HCT116 (cell line): ENCODE measurements around the gene THRB. TPM values are rescaled to one million over a fixed set of nuclear protein-coding genes. Genes with fewer than 3 reads are reported as not detected.

Experiments used
- ATAC-seq: fragments of 200-7000 bp; cut with Tn5 transposase; 2 replicates; pipeline ENCODE4 v1.9.1; 2020; ENCODE audit warnings: mild to moderate bottlenecking, moderate library complexity
- BruUV-seq: library from RNA; stranded (reverse); fragments of 400-500 nt; replicated peaks from 2 replicates; lab custom pipeline; 2021; lab: Mats Ljungman, UMichigan
- CTCF ChIA-PET: fragments of 300-600 bp; sonication (Branson Sonifier 250); formaldehyde crosslinking; loops from one replicate; lab custom pipeline; 2021; ENCODE audit warnings: antibody characterized with exemption; lab: Charles Lee
- POLR2A ChIA-PET: fragments of 300-600, 350-600 bp; sonication (Branson Sonifier 250); formaldehyde crosslinking; loops from one replicate; lab custom pipeline; 2021; ENCODE audit warnings: antibody characterized with exemption; lab: Charles Lee
- RAD21 ChIA-PET, 2 experiments: fragments of 300-600 bp; sonication (Branson Sonifier 250); formaldehyde crosslinking; loops; one replicate each; lab custom pipeline; 2023; ENCODE audit warnings: low total read pairs in 2 of 2; ENCODE audit not compliant: uncharacterized antibody in 2 of 2, unreplicated experiment in 2 of 2, low non-redundant PET in 1 of 2; lab: Charles Lee
- DNase-seq: peaks from one replicate; pipeline ENCODE4 v3.0.0-alpha.2; 2010; ENCODE audit warnings: low read depth, low spot score
- H2AFZ ChIP-seq: fragments of 200-600 bp; shearing (Covaris generic), sonication (generic); 2 replicates; pipeline ENCODE4 v1.6.1; 2017; ENCODE audit warnings: low read depth, mixed run types, mixed read lengths, antibody characterized with exemption, low read length; ENCODE audit not compliant: poor library complexity, severe bottlenecking
- H3K27ac ChIP-seq: 2 replicates; pipeline ENCODE4 v1.5.1; 2012; ENCODE audit warnings: low read depth, low read length
- H3K27me3 ChIP-seq: fragments of 200-600 bp; sonication (generic); 2 replicates; pipeline ENCODE4 v1.6.1; 2016; ENCODE audit warnings: mixed run types, low read length, mixed read lengths; ENCODE audit not compliant: insufficient read depth
- H3K36me3 ChIP-seq, 2 experiments: fragments of 200-500 bp in 1 of 2; fragments of 200-600 bp in 1 of 2; sonication (Bioruptor generic) in 1 of 2; sonication (generic) in 1 of 2; 2 replicates each; pipeline versions ENCODE4 v1.5.1 to v1.6.1; 2014 to 2016; ENCODE audit warnings: low read length in 2 of 2, inconsistent platforms in 1 of 2, mixed read lengths in 1 of 2, mixed run types in 1 of 2; ENCODE audit not compliant: insufficient read depth in 2 of 2, control insufficient read depth in 1 of 2
- H3K4me1 ChIP-seq, 2 experiments: fragments of 200-600 bp in 1 of 2; sonication (generic) in 1 of 2; 2 replicates each; pipeline versions ENCODE4 v1.5.1 to v1.6.1; 2012 to 2017; ENCODE audit warnings: low read length in 2 of 2, inconsistent platforms in 1 of 2, mild to moderate bottlenecking in 1 of 2, mixed read lengths in 1 of 2, mixed run types in 1 of 2, moderate library complexity in 1 of 2; ENCODE audit not compliant: insufficient read depth in 2 of 2, control insufficient read depth in 1 of 2
- H3K4me2 ChIP-seq: fragments of 200-600 bp; sonication (generic); 2 replicates; pipeline ENCODE4 v1.6.1; 2017; ENCODE audit warnings: mixed run types, low read length, mixed read lengths
- H3K4me3 ChIP-seq, 2 experiments: fragments of 200-600 bp in 1 of 2; sonication (generic) in 1 of 2; replicated peaks in 1 of 2; 2 replicates each; pipeline ENCODE4 v1.5.1; 2011 to 2016; ENCODE audit warnings: low read length in 2 of 2, control low read depth in 1 of 2, low read depth in 1 of 2, mild to moderate bottlenecking in 1 of 2, mixed read lengths in 1 of 2, mixed run types in 1 of 2
- H3K79me2 ChIP-seq: fragments of 200-600 bp; sonication (generic); 2 replicates; pipeline ENCODE4 v1.6.1; 2017; ENCODE audit warnings: mild to moderate bottlenecking, mixed run types, low read length, moderate library complexity, mixed read lengths; ENCODE audit not compliant: insufficient read depth
- H3K9ac ChIP-seq: fragments of 200-600 bp; sonication (generic); 2 replicates; pipeline ENCODE4 v1.6.1; 2016; ENCODE audit warnings: low read length, mixed read lengths
- H3K9me2 ChIP-seq: fragments of 200-600 bp; sonication (generic), shearing (Covaris generic); 2 replicates; pipeline ENCODE4 v1.6.1; 2017; ENCODE audit warnings: mixed run types, mild to moderate bottlenecking, moderate library complexity; ENCODE audit not compliant: insufficient read depth
- H3K9me3 ChIP-seq, 2 experiments: fragments of 200-500 bp in 1 of 2; fragments of 200-600 bp in 1 of 2; sonication (Bioruptor generic) in 1 of 2; sonication (generic) in 1 of 2; 2 replicates each; pipeline ENCODE4 v1.6.1; 2014 to 2017; ENCODE audit warnings: low read length in 2 of 2, mixed read lengths in 2 of 2, inconsistent platforms in 1 of 2, low read depth in 1 of 2, mild to moderate bottlenecking in 1 of 2, mixed run types in 1 of 2, moderate library complexity in 1 of 2; ENCODE audit not compliant: control insufficient read depth in 1 of 2, insufficient read depth in 1 of 2
- H4K20me1 ChIP-seq: fragments of 200-600 bp; sonication (generic), shearing (Covaris generic); 2 replicates; pipeline ENCODE4 v1.6.1; 2017; ENCODE audit warnings: mixed run types, mild to moderate bottlenecking, moderate library complexity; ENCODE audit not compliant: insufficient read depth
- ATF3 ChIP-seq: IDR thresholded peaks from 2 replicates; pipeline ENCODE4 v1.6.1; 2012
- CBX3 ChIP-seq: IDR thresholded peaks from 2 replicates; pipeline ENCODE4 v1.6.1; 2012; ENCODE audit warnings: low read depth
- CEBPB ChIP-seq: IDR thresholded peaks from 2 replicates; pipeline ENCODE4 v1.6.1; 2012; ENCODE audit warnings: low read depth
- EGR1 ChIP-seq: IDR thresholded peaks from 2 replicates; pipeline ENCODE4 v1.6.1; 2012; ENCODE audit warnings: low read depth
- ELF1 ChIP-seq: IDR thresholded peaks from 2 replicates; pipeline ENCODE4 v1.6.1; 2012; ENCODE audit warnings: low read depth, borderline replicate concordance
- EZH2 ChIP-seq: fragments of 200-600 bp; sonication (generic); IDR thresholded peaks from 2 replicates; pipeline ENCODE4 v1.6.1; 2017; ENCODE audit warnings: antibody characterized with exemption, mixed run types
- EZH2phosphoT487 ChIP-seq: fragments of 200-600 bp; IDR thresholded peaks from 2 replicates; pipeline ENCODE4 v1.6.1; 2018; ENCODE audit warnings: antibody characterized with exemption, borderline replicate concordance
- FOSL1 ChIP-seq: IDR thresholded peaks from 2 replicates; pipeline ENCODE4 v1.6.1; 2012; ENCODE audit warnings: low read depth
- MAX ChIP-seq: IDR thresholded peaks from 2 replicates; pipeline ENCODE4 v1.6.1; 2012
- POLR2A ChIP-seq: IDR thresholded peaks from 2 replicates; pipeline ENCODE4 v1.7.0; 2011; ENCODE audit warnings: borderline replicate concordance; ENCODE audit not compliant: insufficient read depth, insufficient read length; ENCODE audit errors: extremely low read depth
- RAD21 ChIP-seq: IDR thresholded peaks from 2 replicates; pipeline ENCODE4 v1.6.1; 2012; ENCODE audit warnings: low read depth, mild to moderate bottlenecking
- REST ChIP-seq: IDR thresholded peaks from 2 replicates; pipeline ENCODE4 v1.6.1; 2012; ENCODE audit warnings: low read depth
- SRF ChIP-seq: IDR thresholded peaks from 2 replicates; pipeline ENCODE4 v1.6.1; 2012; ENCODE audit warnings: low read depth
- TCF7L2 ChIP-seq: IDR thresholded peaks from 2 replicates; pipeline ENCODE4 v1.7.0; 2011; ENCODE audit warnings: borderline replicate concordance, inconsistent platforms; ENCODE audit not compliant: insufficient read depth, insufficient read length; ENCODE audit errors: extremely low read depth
- YY1 ChIP-seq: IDR thresholded peaks from 2 replicates; pipeline ENCODE4 v1.6.1; 2011; ENCODE audit warnings: low read length, low read depth, moderate library complexity, mild to moderate bottlenecking; ENCODE audit not compliant: insufficient replicate concordance; ENCODE audit errors: extremely low read depth
- intact Hi-C: fragments of 100-400 bp; cut with micrococcal nuclease; formaldehyde crosslinking; loops from 2 replicates; pipeline ENCODE4 v1.10.0; 2022
- total RNA-seq: library from RNA; stranded (reverse); gene quantifications from one replicate; pipeline ENCODE4 v1.2.1, GENCODE V29; 2021; ENCODE audit not compliant: unreplicated experiment

THRB gene
- total RNA-seq, 1 experiment from 2014 or later = 2.5 TPM

- CTCF ChIA-PET = no interaction called here
- POLR2A ChIA-PET = no interaction called here
- TF ChIP-seq MAX = no peak
- no peak for TF ChIP-seq ELF1
- TF ChIP-seq CEBPB = no peak
- no peak for TF ChIP-seq TCF7L2
- no peak for TF ChIP-seq POLR2A
- no peak for TF ChIP-seq EZH2
- TF ChIP-seq REST = no peak
- TF ChIP-seq, all 23 proteins: peak for 0
Measured at GRCh38 chr3:24416224-24416623, 78.4 kb downstream of the THRB start.

GRCh38 chr3:24415824-24416223 lies 78.8 kb downstream of the THRB start:
- no peak overlapping the region for H3K4me3 ChIP-seq
- ATAC-seq (no peak), DNase-seq (no peak)
- no TSS peak for BruUV-seq
- H2AFZ ChIP-seq = no peak overlapping the region
- H3K36me3 ChIP-seq = no peaks in the 10 kb centered on the region
- intact Hi-C loops = no loop called here
- H4K20me1 ChIP-seq = no peaks in the 10 kb centered on the region
- no peaks in the 10 kb centered on the region for H3K9me2 ChIP-seq
- CTCF ChIA-PET = no interaction called here
- no peaks in the 10 kb centered on the region for H3K79me2 ChIP-seq
- no peak overlapping the region for H3K27ac ChIP-seq
- H3K4me2 ChIP-seq = no peak overlapping the region
- RAD21 ChIA-PET = no interaction called here
- H3K4me1 ChIP-seq = no peaks in the 10 kb centered on the region
- no peaks in the 10 kb centered on the region for H3K27me3 ChIP-seq
- H3K9ac ChIP-seq = no peak overlapping the region
- H3K9me3 ChIP-seq = no peaks in the 10 kb centered on the region
- POLR2A ChIA-PET = no interaction called here
- TF ChIP-seq REST = no peak
- no peak for TF ChIP-seq CBX3
- TF ChIP-seq RAD21 = no peak
- TF ChIP-seq POLR2A = no peak
- no peak for TF ChIP-seq SRF
- TF ChIP-seq FOSL1 = no peak
- no peak for TF ChIP-seq EZH2phosphoT487
- TF ChIP-seq TCF7L2 = no peak
- TF ChIP-seq YY1 = no peak
- TF ChIP-seq ATF3 = no peak
- no peak for TF ChIP-seq EGR1

More at GRCh38 chr3:24416224-24416623, 78.4 kb downstream of the THRB start:
- Histone ChIP-seq H3K9me2 (no peaks in the 10 kb centered on the region), H3K27me3 (no peaks in the 10 kb centered on the region), H3K36me3 (no peaks in the 10 kb centered on the region), H4K20me1 (no peaks in the 10 kb centered on the region), H3K9me3 (no peaks in the 10 kb centered on the region), H2AFZ (no peak overlapping the region), H3K4me1 (no peaks in the 10 kb centered on the region), H3K9ac (no peak overlapping the region), H3K4me3 (no peak overlapping the region), H3K4me2 (no peak overlapping the region), H3K27ac (no peak overlapping the region), H3K79me2 (no peaks in the 10 kb centered on the region)
- DNase-seq = no peak
- BruUV-seq = no TSS peak
- ATAC-seq = no peak
- RAD21 ChIA-PET = no interaction called here
- intact Hi-C loops = no loop called here
